ENCODE measurements around the gene GAGE12J. TPM values are rescaled to one million over a fixed set of nuclear protein-coding genes. Genes with fewer than 3 reads are reported as not detected.
"Not testable (repeated sequence)": the region's sequence is repeated elsewhere in the genome, so short reads cannot be mapped to it uniquely, and the experiment has no call there.

The GAGE12J gene
- total and polyA plus RNA-seq, 9 of the 15 experiments (the other 6 are each of a cell fraction or from before 2014, with no cell fraction given) = 0.20 to 0.84 (median 0.64) TPM; not detected in 5

GRCh38 chrX:49341449-49341848 lies 19.6 kb downstream of the GAGE12J start (continued):
- TF ChIP-seq RREB1 (CRISPR knock-in tag; IDR thresholded peaks at IDR 0.05) (0 out of 2 replicates have a peak, but pooled peaks have one; percentile 21), AFF1 (IDR thresholded peaks at IDR 0.05; ENCODE audit: low read depth in 1 of 2, partially characterized antibody in 2 of 2) (peak in 1 of 2 experiments; percentile 60), MTF1 (CRISPR knock-in tag; IDR thresholded peaks at IDR 0.05; ENCODE audit: borderline replicate concordance) (0 out of 2 replicates have a peak, but pooled peaks have one; percentile 14), NFIC (IDR thresholded peaks at IDR 0.05) (peak; percentile 31; the same call in 1 of the 2 replicates), ZSCAN32 (CRISPR knock-in tag; IDR thresholded peaks at IDR 0.05) (0 out of 2 replicates have a peak, but pooled peaks have one; percentile 30), RB1 (IDR thresholded peaks at IDR 0.05; ENCODE audit: low read depth) (peak; percentile 52; the same call in 1 of the 2 replicates), SMAD4 (CRISPR knock-in tag; conservative IDR thresholded peaks at IDR 0.05) (peak; percentile 58), ZNF740 (CRISPR knock-in tag; IDR thresholded peaks at IDR 0.05) (peak; percentile 89), HDAC1 (IDR thresholded peaks at IDR 0.05) (peak in 1 of 2 experiments; percentile 63; a peak in 1 of 4 replicates), KDM2B (CRISPR knock-in tag; IDR thresholded peaks at IDR 0.05) (0 out of 2 replicates have a peak, but pooled peaks have one; percentile 68), NKRF (IDR thresholded peaks at IDR 0.05; ENCODE audit: borderline replicate concordance) (peak; percentile 60; the same call in 1 of the 2 replicates)
- not testable (repeated sequence) for TF ChIP-seq ZNF740 (tag; IDR thresholded peaks at IDR 0.05)

All from K562 (cell line).